Mucosa of descending colon (tissue), 3 donors: Measurements from ENCODE around the gene STARD3NL. TPM values are rescaled to one million over a fixed set of nuclear protein-coding genes. Genes with fewer than 3 reads are reported as not detected.
A peak's percentile ranks its signal among the peaks of the same experiment; 100 is the strongest.

Experiments
- ATAC-seq: fragments of 200-7000 bp; cut with Tn5 transposase; one replicate; pipeline ENCODE4 v1.9.1; 2020; ENCODE audit warnings: mild to moderate bottlenecking, moderate library complexity
- DNase-seq, 3 donors: peaks; one replicate each; pipeline ENCODE4 v3.0.0-alpha.2; 2020
- H3K36me3 ChIP-seq: fragments of 200-600 bp; one replicate; pipeline ENCODE4 v1.8.0; 2021; ENCODE audit warnings: low read depth, mild to moderate bottlenecking
- H3K4me1 ChIP-seq: fragments of 200-600 bp; one replicate; pipeline ENCODE4 v1.8.0; 2021; ENCODE audit warnings: low read depth, mild to moderate bottlenecking
- H3K4me3 ChIP-seq: fragments of 200-600 bp; one replicate; pipeline ENCODE4 v1.8.0; 2021; ENCODE audit warnings: mild to moderate bottlenecking
- H3K9me3 ChIP-seq: fragments of 200-600 bp; one replicate; pipeline ENCODE4 v1.8.0; 2021; ENCODE audit warnings: mild to moderate bottlenecking
- intact Hi-C, 2 donors: fragments of 100-400 bp; cut with DNase I in 1 of 2; cut with micrococcal nuclease in 1 of 2; formaldehyde crosslinking; loops; one replicate each; pipeline versions ENCODE4 v1.11.0 to v1.11.1; 2022; cut with DNase I, micrococcal nuclease
- total RNA-seq, 3 donors: library from RNA; stranded (reverse); fragmentation: NEBNext Ultra II Directional in 2 of 3; extraction: Animal tissue kit (Norgen Biotek cat#: 25700) in 2 of 3; gene quantifications; one replicate each; pipeline versions ENCODE4 v1.2.1 to v1.2.4, GENCODE V29; 2021 to 2023
- TF ChIP-seq, protein P1 (sequence below): fragments of 200-600 bp; IDR thresholded peaks from one replicate; pipeline ENCODE4 v1.8.0; 2022; ENCODE audit warnings: antibody characterized with exemption, mild to moderate bottlenecking
- donor health status: DM: no; HTN: no; CAD: no; lungs with moderate emphysema.
- donor health status: DM: no; HTN: no; CAD: no.
- donor health status: DM: no; HTN: yes; CAD: no.

Gene STARD3NL
- total RNA-seq, 3 donors from 2014 or later: 24.7 to 30.0 (median 25.3) TPM

DNA sequence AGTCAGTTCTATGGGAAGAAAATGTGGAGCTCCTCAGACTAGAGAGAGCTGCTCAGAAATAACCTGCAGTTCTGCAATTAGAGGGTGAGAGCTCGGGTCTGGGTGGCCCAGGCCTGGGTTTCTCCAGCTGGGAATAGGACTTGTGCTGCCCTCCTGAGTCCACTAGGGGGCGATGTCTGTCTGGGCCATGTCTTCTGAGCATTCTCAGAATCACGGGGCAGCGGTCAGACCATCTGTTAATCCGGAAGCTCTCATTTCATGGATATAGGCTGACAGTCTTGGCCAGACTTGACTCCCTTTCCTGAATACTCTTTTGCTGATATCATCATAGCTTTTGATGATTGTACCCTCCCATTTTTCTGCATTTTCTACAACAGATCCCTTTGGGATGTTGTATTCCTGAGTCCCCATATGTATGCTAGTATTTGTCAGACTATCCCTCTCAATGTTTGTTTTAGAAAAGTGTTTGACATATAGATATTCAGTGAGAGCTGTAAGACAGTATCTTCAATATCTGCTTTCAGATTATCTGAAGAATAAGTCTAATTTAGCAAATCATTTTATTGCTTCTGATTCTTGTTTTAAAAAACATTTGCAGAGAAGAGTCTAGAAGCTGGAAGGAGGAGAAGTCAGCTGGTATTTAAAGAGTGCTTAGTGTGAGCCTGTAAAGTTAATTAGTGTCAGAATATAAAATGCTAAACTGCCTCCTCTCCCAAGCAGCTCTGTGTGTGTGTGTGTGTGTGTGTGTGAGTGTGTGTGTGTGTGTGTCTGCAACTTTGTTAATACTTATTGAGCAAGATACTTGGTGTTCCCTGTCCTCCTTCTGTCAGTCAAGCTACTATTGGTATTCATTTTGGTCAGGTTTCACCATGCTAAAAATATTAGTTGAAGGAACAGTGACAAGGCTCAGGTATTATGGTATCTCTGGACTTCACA lies 38.0 kb downstream of the STARD3NL start:
- Histone ChIP-seq H3K36me3 (no peaks in the 10 kb centered on the region), H3K4me3 (no peak overlapping the region), H3K9me3 (no peaks in the 10 kb centered on the region), H3K4me1 (peaks cover 20% of the 10 kb centered on the region)
- intact Hi-C loops: no loop called here
- ATAC-seq (peak; percentile 97), DNase-seq (peak; percentile 82 to 89 (median 83))
- TF ChIP-seq, protein P1, sequence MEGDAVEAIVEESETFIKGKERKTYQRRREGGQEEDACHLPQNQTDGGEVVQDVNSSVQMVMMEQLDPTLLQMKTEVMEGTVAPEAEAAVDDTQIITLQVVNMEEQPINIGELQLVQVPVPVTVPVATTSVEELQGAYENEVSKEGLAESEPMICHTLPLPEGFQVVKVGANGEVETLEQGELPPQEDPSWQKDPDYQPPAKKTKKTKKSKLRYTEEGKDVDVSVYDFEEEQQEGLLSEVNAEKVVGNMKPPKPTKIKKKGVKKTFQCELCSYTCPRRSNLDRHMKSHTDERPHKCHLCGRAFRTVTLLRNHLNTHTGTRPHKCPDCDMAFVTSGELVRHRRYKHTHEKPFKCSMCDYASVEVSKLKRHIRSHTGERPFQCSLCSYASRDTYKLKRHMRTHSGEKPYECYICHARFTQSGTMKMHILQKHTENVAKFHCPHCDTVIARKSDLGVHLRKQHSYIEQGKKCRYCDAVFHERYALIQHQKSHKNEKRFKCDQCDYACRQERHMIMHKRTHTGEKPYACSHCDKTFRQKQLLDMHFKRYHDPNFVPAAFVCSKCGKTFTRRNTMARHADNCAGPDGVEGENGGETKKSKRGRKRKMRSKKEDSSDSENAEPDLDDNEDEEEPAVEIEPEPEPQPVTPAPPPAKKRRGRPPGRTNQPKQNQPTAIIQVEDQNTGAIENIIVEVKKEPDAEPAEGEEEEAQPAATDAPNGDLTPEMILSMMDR: peak; percentile 93

DNA sequence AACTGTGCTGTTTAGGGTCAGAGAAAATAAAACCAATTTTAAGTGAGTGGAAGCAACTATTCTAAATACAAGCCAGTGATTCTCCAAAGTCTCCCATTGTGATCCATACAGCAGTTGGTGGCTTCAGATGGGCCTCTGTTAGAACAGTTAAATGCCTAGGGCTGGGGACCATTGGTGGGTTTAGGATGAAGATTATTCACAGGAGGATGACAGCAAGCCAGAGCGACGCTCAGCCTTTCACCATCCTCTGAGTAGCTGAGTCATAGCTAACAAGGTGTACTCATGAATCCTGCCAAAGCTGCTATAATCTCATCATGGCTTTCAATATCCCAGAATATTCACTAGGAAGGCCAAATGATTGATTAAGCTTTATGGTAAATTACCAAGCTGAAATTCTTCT lies 39.6 kb downstream of the STARD3NL start:
- Histone ChIP-seq H3K4me3 (no peak overlapping the region), H3K4me1 (peaks cover 20% of the 10 kb centered on the region), H3K36me3 (no peaks in the 10 kb centered on the region), H3K9me3 (no peaks in the 10 kb centered on the region)
- TF ChIP-seq, protein P1: no peak
- ATAC-seq (no peak), DNase-seq (no peak)
- intact Hi-C loops: no loop called here

DNA sequence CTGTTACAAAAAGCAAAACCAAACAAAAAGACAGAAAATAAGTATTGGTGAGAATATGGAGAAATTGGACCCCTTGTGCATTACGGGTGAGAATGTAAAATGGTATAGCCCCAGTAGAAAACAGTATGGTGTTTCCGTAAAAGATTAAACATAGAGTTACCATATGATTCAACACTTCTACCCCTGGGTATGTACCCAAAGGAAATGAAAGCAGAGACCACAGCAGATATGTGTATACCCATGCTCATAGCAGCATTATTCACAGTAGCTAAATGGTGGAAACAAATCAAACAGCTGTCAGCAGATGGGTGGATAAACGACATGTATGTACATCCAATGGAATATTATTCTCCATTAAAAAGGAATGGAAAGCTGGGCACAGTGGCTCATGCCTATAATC lies 42.4 kb downstream of the STARD3NL start:
- DNase-seq: no peak
- no peaks in the 10 kb centered on the region for H3K36me3 ChIP-seq

DNA sequence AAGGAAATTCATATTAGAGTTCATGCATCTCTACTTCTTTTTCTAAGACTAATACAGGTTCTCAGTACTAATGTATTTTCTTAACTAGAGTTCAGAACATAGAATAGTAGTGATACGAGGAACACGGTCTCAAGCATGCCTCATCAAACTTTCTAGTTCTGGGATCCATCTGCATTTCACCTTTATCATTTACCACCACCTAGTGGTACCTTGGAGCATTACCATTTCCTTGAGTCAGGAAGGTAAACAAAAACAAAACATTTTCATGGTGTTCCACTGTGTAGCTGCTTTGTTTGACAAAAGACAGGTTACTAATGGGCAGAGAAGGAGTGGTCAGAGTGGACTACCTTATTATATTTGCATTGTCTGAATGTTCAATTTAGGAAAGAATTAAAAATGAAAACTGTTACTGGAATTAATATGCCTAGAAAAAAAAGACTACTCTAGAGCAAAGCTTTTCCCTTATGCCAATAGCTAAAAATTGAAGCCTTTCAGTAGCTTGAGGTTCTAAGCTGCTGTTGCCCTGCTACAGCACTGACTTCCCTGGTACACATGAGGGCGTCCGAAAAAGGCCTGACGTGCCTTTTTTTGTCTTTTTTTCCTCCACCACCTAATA lies 44.5 kb downstream of the STARD3NL start:
- Histone ChIP-seq H3K9me3 (no peaks in the 10 kb centered on the region), H3K4me3 (no peak overlapping the region), H3K36me3 (no peaks in the 10 kb centered on the region), H3K4me1 (no peaks in the 10 kb centered on the region)
- peak; percentile 90 for ATAC-seq
- DNase-seq: peak in 1 of 3 donors; percentile 79
- TF ChIP-seq, protein P1: peak; percentile 61
- intact Hi-C loops: loop anchor here (2.0 to 10.0 kb wide), 3 partner anchors 115 to 308 kb away; partner anchors contain the start of gene SFRP4 (in 1 of the 2)

More for the DNA sequence above, 42.4 kb downstream of the STARD3NL start:
- TF ChIP-seq, protein P1: no peak
- intact Hi-C loops: loop anchor here (5.0 to 10.0 kb wide), 2 partner anchors 113 to 306 kb away; partner anchors contain the start of gene SFRP4 (in 1 of the 2)
- H3K4me3 ChIP-seq: no peak overlapping the region
- no peaks in the 10 kb centered on the region for H3K9me3 ChIP-seq
- peaks cover 12% of the 10 kb centered on the region for H3K4me1 ChIP-seq
- no peak for ATAC-seq

DNA sequence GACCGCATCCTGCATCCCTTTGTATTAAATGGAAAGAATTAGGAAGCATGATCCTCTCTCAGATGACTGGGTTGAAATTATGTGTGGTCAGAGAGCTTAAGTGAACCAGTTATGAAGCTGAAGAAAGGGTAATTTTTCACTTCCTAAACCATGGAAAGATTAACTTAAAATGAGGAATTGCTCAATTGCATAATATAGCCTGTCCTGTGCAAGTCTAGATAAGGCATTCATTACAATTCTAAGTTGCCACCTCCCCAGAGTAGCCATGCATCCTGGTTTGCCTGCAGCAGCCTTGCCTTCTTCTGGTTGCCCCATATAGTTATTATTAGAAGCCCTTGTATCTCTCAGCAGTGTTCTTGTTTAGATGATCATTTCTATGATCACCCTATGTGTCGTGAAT lies 45.3 kb downstream of the STARD3NL start:
- TF ChIP-seq, protein P1: no peak
- Histone ChIP-seq H3K36me3 (no peaks in the 10 kb centered on the region), H3K4me3 (no peak overlapping the region), H3K9me3 (no peaks in the 10 kb centered on the region), H3K4me1 (no peaks in the 10 kb centered on the region)
- no peak for ATAC-seq
- intact Hi-C loops: loop anchor here (2.0 to 10.0 kb wide), 3 partner anchors 116 to 309 kb away; partner anchors contain the start of gene SFRP4 (in 1 of the 2)
- no peak for DNase-seq
